Measurements from ENCODE around the gene WLS. TPM values are rescaled to one million over a fixed set of nuclear protein-coding genes. Genes with fewer than 3 reads are reported as not detected.

WLS gene
- total RNA-seq, 2 experiments from 2014 or later: 0.22 to 0.52 TPM

DNA sequence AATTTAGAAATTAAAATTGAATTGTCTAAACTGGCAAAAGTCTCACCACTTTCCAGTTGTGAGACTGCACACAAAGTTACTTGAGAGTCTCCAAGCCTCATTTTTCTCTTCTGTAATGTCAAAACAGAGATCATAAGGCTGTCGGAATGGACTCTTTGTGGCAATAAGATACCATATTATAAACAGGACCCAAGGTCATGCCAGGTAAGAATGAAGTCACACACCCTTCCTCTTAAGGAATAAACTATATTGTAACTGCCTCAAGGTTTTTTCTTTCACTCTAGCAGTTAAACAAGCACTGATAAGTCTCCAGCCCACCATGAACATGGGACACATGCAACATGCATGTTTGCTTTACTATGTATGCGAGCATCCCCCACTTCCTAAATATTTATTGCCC, 131.8 kb downstream of the WLS start:
- H3K9me3 ChIP-seq (ENCODE audit: control insufficient read depth in 1 of 2, insufficient read depth in 1 of 2, low read length in 2 of 2): no peaks in the 10 kb centered on the region
- intact Hi-C loops (cut with DNase I, micrococcal nuclease): no loop called here
- no peaks in the 10 kb centered on the region for H3K36me3 ChIP-seq (ENCODE audit: insufficient read depth, low read length)
- ChIA-PET CTCF (no interaction called here), POLR2A (no interaction called here)
- Mint-ChIP-seq H3K27me3 (peaks cover 34% of the 10 kb centered on the region), H3K27ac (no peak overlapping the region), H3K4me3 (no peak overlapping the region), H3K9me3 (no peaks in the 10 kb centered on the region), H3K4me1 (ENCODE audit: low read depth) (no peaks in the 10 kb centered on the region), H3K36me3 (ENCODE audit: low read depth) (no peaks in the 10 kb centered on the region)
- ATAC-seq (ENCODE audit: poor library complexity) (no peak), DNase-seq (no peak)
- no peak overlapping the region for H3K27ac ChIP-seq (ENCODE audit: low read depth in 1 of 2, low read length in 2 of 2)
- H3K27me3 ChIP-seq (ENCODE audit: control insufficient read depth in 1 of 2, insufficient read depth in 2 of 2, low read length in 2 of 2): peaks cover 0 to 5% of the 10 kb centered on the region in 2 experiments
- H3K4me3 ChIP-seq (ENCODE audit: low read length): no peak overlapping the region
- no peaks in the 10 kb centered on the region for H3K4me1 ChIP-seq (ENCODE audit: insufficient read depth, low read length)
- TF ChIP-seq, protein P1, sequence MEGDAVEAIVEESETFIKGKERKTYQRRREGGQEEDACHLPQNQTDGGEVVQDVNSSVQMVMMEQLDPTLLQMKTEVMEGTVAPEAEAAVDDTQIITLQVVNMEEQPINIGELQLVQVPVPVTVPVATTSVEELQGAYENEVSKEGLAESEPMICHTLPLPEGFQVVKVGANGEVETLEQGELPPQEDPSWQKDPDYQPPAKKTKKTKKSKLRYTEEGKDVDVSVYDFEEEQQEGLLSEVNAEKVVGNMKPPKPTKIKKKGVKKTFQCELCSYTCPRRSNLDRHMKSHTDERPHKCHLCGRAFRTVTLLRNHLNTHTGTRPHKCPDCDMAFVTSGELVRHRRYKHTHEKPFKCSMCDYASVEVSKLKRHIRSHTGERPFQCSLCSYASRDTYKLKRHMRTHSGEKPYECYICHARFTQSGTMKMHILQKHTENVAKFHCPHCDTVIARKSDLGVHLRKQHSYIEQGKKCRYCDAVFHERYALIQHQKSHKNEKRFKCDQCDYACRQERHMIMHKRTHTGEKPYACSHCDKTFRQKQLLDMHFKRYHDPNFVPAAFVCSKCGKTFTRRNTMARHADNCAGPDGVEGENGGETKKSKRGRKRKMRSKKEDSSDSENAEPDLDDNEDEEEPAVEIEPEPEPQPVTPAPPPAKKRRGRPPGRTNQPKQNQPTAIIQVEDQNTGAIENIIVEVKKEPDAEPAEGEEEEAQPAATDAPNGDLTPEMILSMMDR (IDR thresholded peaks at IDR 0.05): no peak

DNA sequence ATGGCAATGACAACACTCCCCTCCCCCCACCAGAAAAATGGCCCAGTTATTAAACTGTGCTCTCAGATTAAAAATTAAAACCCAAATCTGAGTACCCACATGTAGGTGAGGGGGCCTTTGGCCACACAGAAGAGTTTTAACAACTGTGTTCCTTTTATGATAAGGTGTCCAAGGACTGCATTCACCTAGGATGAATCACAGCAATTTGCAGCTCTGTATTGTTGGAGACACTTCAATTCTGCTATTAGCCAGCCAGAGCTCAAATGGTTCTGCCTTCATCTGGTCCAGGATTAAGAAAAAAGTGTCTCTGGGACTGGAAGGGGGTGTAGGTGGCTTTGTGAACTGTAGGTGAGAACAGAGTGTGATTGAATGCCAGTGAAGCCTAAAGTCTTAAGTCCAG, 138.6 kb downstream of the WLS start:
- no peaks in the 10 kb centered on the region for H3K36me3 Mint-ChIP-seq (ENCODE audit: low read depth)
- Histone ChIP-seq H3K27me3 (ENCODE audit: control insufficient read depth in 1 of 2, insufficient read depth in 2 of 2, low read length in 2 of 2) (no peaks in the 10 kb centered on the region), H3K9me3 (ENCODE audit: control insufficient read depth in 1 of 2, insufficient read depth in 1 of 2, low read length in 2 of 2) (peaks cover 0 to 5% of the 10 kb centered on the region in 2 experiments), H3K4me1 (ENCODE audit: insufficient read depth, low read length) (no peaks in the 10 kb centered on the region), H3K27ac (ENCODE audit: low read depth in 1 of 2, low read length in 2 of 2) (no peak overlapping the region), H3K4me3 (ENCODE audit: low read length) (no peak overlapping the region), H3K36me3 (ENCODE audit: insufficient read depth, low read length) (no peaks in the 10 kb centered on the region)
- ChIA-PET CTCF (no interaction called here), POLR2A (no interaction called here)
- no peak for ATAC-seq (ENCODE audit: poor library complexity)
- H3K4me3 Mint-ChIP-seq: no peak overlapping the region
- intact Hi-C loops (cut with DNase I, micrococcal nuclease): no loop called here
- TF ChIP-seq, protein P1 (IDR thresholded peaks at IDR 0.05): no peak
- peaks cover 7% of the 10 kb centered on the region for H3K27me3 Mint-ChIP-seq
- no peaks in the 10 kb centered on the region for H3K4me1 Mint-ChIP-seq (ENCODE audit: low read depth)
- no peak for DNase-seq
- no peaks in the 10 kb centered on the region for H3K9me3 Mint-ChIP-seq
- H3K27ac Mint-ChIP-seq: no peak overlapping the region

DNA sequence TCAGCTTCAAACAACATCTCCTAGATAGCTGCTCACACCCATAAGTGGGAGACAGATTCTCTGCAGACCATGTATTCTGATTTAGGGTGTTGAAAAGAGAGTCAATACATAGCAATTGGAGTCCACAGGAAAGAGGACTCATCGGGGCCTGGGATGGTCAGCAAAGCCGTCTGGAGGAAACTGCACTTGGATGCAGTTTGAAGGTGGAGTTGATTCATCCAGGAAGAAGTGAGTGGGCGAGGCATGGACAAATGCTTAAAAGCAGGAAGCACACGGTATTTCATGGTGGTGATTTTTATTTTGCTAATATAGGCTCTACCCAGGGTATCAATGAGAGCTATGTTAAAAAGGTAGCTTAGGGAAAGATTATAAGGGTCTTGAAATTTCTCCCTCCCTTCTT, 145.1 kb downstream of the WLS start:
- Histone ChIP-seq H3K9me3 (ENCODE audit: control insufficient read depth in 1 of 2, insufficient read depth in 1 of 2, low read length in 2 of 2) (no peaks in the 10 kb centered on the region), H3K27me3 (ENCODE audit: control insufficient read depth in 1 of 2, insufficient read depth in 2 of 2, low read length in 2 of 2) (no peaks in the 10 kb centered on the region), H3K27ac (ENCODE audit: low read depth in 1 of 2, low read length in 2 of 2) (no peak overlapping the region), H3K4me3 (ENCODE audit: low read length) (no peak overlapping the region), H3K4me1 (ENCODE audit: insufficient read depth, low read length) (no peaks in the 10 kb centered on the region), H3K36me3 (ENCODE audit: insufficient read depth, low read length) (no peaks in the 10 kb centered on the region)
- H3K4me1 Mint-ChIP-seq (ENCODE audit: low read depth): no peaks in the 10 kb centered on the region
- TF ChIP-seq, protein P1 (IDR thresholded peaks at IDR 0.05): no peak
- ChIA-PET POLR2A (no interaction called here), CTCF (no interaction called here)
- ATAC-seq (ENCODE audit: poor library complexity): no peak
- DNase-seq: no peak
- peaks cover 5% of the 10 kb centered on the region for H3K9me3 Mint-ChIP-seq
- peaks cover 7% of the 10 kb centered on the region for H3K27me3 Mint-ChIP-seq
- intact Hi-C loops (cut with DNase I, micrococcal nuclease): no loop called here
- no peaks in the 10 kb centered on the region for H3K36me3 Mint-ChIP-seq (ENCODE audit: low read depth)
- no peak overlapping the region for H3K27ac Mint-ChIP-seq
- H3K4me3 Mint-ChIP-seq: no peak overlapping the region

Measured in CD4-positive, alpha-beta T cell (primary cell).